A673 (cell line): ENCODE data around the gene NME3.

Source experiments
- CTCF ChIP-seq: fragments of 300-800, 200-600 bp; sonication (generic); conservative IDR thresholded peaks from 2 replicates; pipeline ENCODE4 v1.5.1; 2017; ENCODE audit warnings: low read depth, mild to moderate bottlenecking, antibody characterized with exemption, low read length, moderate library complexity, mixed read lengths
- EZH2 ChIP-seq: fragments of 200-600 bp; sonication (generic); IDR thresholded peaks from 2 replicates; pipeline ENCODE4 v1.6.1; 2017; ENCODE audit warnings: borderline replicate concordance, low read depth, mild to moderate bottlenecking, mixed read lengths, antibody characterized with exemption, low read length; ENCODE audit not compliant: poor library complexity, severe bottlenecking

GRCh38 chr16:1745900-1746692, 25.2 kb downstream of the NME3 start:
- TF ChIP-seq CTCF (no peak), EZH2 (no peak)
